ENCODE results near the gene MTX1.

MTX1 gene

DNA sequence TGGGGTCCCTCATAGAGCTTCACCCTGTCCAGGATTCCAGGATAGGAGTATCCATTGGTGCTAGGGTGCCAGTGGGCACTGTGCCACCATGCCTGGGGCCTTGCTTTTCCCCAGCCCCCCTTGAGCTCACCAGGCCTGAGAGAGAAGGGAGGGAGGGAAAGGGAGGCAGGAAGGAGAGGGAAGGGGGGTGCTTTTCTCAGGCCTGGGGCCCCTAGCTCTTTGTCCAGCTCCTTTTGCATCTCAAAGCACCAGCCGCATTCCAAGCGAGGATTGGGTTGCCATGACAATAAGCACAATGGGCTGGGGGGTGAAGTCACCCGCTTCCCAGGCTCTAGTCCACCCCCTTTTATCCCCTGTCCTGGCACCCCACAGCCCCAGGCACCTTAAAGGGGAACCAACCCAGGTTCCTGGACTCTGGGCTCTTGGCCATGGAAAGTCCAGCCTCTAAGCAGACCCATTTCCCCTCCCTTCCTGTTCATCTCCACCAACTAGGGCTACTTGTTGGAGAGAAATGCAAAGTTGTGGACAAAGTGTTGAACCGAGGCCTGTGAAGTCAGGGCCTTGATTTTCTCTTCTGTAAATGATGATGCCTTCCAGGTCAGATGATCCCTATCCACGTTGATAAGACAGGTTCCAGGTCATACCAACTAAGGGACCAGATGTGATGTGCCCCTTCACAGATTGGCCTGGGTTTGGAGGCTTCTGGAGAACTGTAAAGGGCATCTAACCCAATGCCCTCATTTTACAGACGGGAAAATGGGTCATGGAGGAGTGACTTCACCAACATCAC lies 12.2 kb upstream of the MTX1 start:
- TF ChIP-seq GABPA (IDR thresholded peaks at IDR 0.05; ENCODE audit: low read depth) (no peak), SPI1 (IDR thresholded peaks at IDR 0.05; ENCODE audit: borderline replicate concordance, low read depth) (no peak), REST (IDR thresholded peaks at IDR 0.05; ENCODE audit: insufficient replicate concordance, low read depth) (no peak), POLR2AphosphoS5 (IDR thresholded peaks at IDR 0.05; ENCODE audit: low read depth) (no peak)
- TF ChIP-seq, protein P1, sequence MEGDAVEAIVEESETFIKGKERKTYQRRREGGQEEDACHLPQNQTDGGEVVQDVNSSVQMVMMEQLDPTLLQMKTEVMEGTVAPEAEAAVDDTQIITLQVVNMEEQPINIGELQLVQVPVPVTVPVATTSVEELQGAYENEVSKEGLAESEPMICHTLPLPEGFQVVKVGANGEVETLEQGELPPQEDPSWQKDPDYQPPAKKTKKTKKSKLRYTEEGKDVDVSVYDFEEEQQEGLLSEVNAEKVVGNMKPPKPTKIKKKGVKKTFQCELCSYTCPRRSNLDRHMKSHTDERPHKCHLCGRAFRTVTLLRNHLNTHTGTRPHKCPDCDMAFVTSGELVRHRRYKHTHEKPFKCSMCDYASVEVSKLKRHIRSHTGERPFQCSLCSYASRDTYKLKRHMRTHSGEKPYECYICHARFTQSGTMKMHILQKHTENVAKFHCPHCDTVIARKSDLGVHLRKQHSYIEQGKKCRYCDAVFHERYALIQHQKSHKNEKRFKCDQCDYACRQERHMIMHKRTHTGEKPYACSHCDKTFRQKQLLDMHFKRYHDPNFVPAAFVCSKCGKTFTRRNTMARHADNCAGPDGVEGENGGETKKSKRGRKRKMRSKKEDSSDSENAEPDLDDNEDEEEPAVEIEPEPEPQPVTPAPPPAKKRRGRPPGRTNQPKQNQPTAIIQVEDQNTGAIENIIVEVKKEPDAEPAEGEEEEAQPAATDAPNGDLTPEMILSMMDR (IDR thresholded peaks at IDR 0.05; ENCODE audit: insufficient read depth, low read length): no peak
- DNase-seq (ENCODE audit: low read depth in 1 of 2, low spot score in 1 of 2): no peak
- H3K27ac ChIP-seq (replicated peaks): no peak overlapping the region
- H3K27me3 ChIP-seq (ENCODE audit: insufficient read depth, poor library complexity, severe bottlenecking): no peaks in the 10 kb centered on the region
- no peak overlapping the region for H3K4me3 ChIP-seq (replicated peaks; ENCODE audit: insufficient read depth, low read length)

GRCh38 chr1:155196893-155197638 lies 11.4 kb upstream of the MTX1 start:
- H3K4me3 ChIP-seq (replicated peaks; ENCODE audit: insufficient read depth, low read length): no peak overlapping the region
- H3K27me3 ChIP-seq (ENCODE audit: insufficient read depth, poor library complexity, severe bottlenecking): no peaks in the 10 kb centered on the region
- H3K27ac ChIP-seq (replicated peaks): no peak overlapping the region
- no peak for DNase-seq (ENCODE audit: low read depth in 1 of 2, low spot score in 1 of 2)
- TF ChIP-seq SPI1 (IDR thresholded peaks at IDR 0.05; ENCODE audit: borderline replicate concordance, low read depth): no peak
- no peak for TF ChIP-seq GABPA (IDR thresholded peaks at IDR 0.05; ENCODE audit: low read depth)
- no peak for TF ChIP-seq POLR2AphosphoS5 (IDR thresholded peaks at IDR 0.05; ENCODE audit: low read depth)
- no peak for TF ChIP-seq REST (IDR thresholded peaks at IDR 0.05; ENCODE audit: insufficient replicate concordance, low read depth)
- TF ChIP-seq, protein P1 (IDR thresholded peaks at IDR 0.05; ENCODE audit: insufficient read depth, low read length): no peak

GRCh38 chr1:155197901-155198546 lies 10.5 kb upstream of the MTX1 start:
- no peaks in the 10 kb centered on the region for H3K27me3 ChIP-seq (ENCODE audit: insufficient read depth, poor library complexity, severe bottlenecking)
- TF ChIP-seq POLR2AphosphoS5 (IDR thresholded peaks at IDR 0.05; ENCODE audit: low read depth) (no peak), GABPA (IDR thresholded peaks at IDR 0.05; ENCODE audit: low read depth) (no peak), REST (IDR thresholded peaks at IDR 0.05; ENCODE audit: insufficient replicate concordance, low read depth) (no peak), SPI1 (IDR thresholded peaks at IDR 0.05; ENCODE audit: borderline replicate concordance, low read depth) (no peak)
- TF ChIP-seq, protein P1 (IDR thresholded peaks at IDR 0.05; ENCODE audit: insufficient read depth, low read length): no peak
- no peak overlapping the region for H3K4me3 ChIP-seq (replicated peaks; ENCODE audit: insufficient read depth, low read length)
- H3K27ac ChIP-seq (replicated peaks): no peak overlapping the region
- DNase-seq (ENCODE audit: low read depth in 1 of 2, low spot score in 1 of 2): no peak

Measured in HL-60 (cell line).